GM12878 (cell line): ENCODE results near the gene ZMIZ1.

Source experiments
- FOXK2 ChIP-seq: fragments of 450-650 bp; IDR thresholded peaks from 2 replicates; pipeline ENCODE4 v1.6.1; 2017; ENCODE audit warnings: mild to moderate bottlenecking, moderate library complexity
- POLR2A ChIP-seq: IDR thresholded peaks from 2 replicates; pipeline ENCODE4 v1.6.1; 2011; ENCODE audit warnings: low read depth, mild to moderate bottlenecking, low read length

- TF ChIP-seq POLR2A (no peak), FOXK2 (no peak)
Measured at GRCh38 chr10:79063661-79064492, 4.9 kb upstream of the ZMIZ1 start.
